Right renal pelvis (tissue), 4 donors: ENCODE measurements around the gene PLEKHG4B. TPM values are rescaled to one million over a fixed set of nuclear protein-coding genes. Genes with fewer than 3 reads are reported as not detected.
A peak's percentile ranks its signal among the peaks of the same experiment; 100 is the strongest.
"Not testable (repeated sequence)": the region's sequence is repeated elsewhere in the genome, so short reads cannot be mapped to it uniquely, and the experiment has no call there.

Experiments
- DNase-seq, 4 donors: peaks; one replicate each; pipeline ENCODE4 v3.0.0-alpha.2; 2013; ENCODE audit warnings: low read depth in 4 of 4, low spot score in 3 of 4, missing footprints in 1 of 4
- polyA plus RNA-seq, 4 donors: library from polyadenylated mRNA; unstranded; fragments of 120-200 nt; gene quantifications; one replicate each; pipeline ENCODE4 v1.2.1, GENCODE V29; 2013; ENCODE audit not compliant: insufficient read length in 4 of 4

Gene PLEKHG4B
- polyA plus RNA-seq, 4 donors, result 10.7 to 12.1 (median 11.5) TPM

DNA sequence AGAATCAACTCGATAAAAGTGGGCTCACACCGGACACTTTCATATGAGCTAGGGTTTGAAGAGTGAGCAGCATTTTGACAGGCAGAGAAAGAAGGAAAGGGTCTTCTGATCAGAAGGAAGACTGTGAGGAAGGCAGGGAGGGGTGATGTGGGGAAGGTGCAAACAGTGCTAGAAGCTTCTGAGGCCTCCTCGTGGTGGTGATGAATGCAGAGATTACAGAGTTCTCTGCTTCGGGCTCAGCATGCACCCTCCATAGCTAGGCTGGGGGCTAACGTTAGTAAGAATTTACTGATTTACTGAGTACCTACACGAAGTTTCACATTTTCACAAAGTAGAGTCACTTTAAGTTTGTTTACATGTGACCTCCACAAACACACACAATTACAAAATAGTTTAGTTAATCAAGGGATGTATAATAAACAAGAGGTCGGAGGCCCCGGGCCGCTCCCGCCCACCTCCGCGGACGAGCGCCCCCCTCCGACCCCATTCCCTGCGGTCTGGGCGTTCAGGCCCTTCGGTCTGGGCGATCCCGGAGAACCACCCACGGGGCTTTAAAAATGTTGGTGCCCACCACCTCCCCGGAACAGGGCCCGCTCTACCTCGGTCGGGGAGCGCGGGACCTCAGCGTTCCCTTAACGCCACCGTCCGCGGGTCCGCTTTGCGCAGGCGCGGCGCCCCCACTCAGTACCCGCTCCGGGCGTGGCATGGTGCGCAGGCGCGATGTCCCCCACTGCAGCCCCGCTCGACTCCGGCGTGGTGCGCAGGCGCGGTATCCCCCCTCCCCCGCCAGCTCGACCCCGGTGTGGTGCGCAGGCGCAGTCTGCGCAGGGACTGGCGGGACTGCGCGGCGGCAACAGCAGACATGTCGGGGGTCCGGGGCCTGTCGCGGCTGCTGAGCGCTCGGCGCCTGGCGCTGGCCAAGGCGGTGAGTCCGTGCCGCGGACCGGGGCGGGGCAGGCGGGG, 125.8 kb downstream of the PLEKHG4B start, which contains the start of the genes CCDC127 and SDHA:
Gene CCDC127 (minus strand): TSS at position 660 of the 963 bp plus-strand sequence. CDS start 1,304 bp downstream, outside the sequence.
Gene SDHA (plus strand): TSS at position 827 of the 963 bp plus-strand sequence. CDS start 36 bp downstream, at position 863.
- peak; percentile 90 to 98 (median 92) for DNase-seq

- DNase-seq, result no peak
These were observed 126.7 kb downstream of the PLEKHG4B start for GRCh38 chr5:218457-219291.

DNA sequence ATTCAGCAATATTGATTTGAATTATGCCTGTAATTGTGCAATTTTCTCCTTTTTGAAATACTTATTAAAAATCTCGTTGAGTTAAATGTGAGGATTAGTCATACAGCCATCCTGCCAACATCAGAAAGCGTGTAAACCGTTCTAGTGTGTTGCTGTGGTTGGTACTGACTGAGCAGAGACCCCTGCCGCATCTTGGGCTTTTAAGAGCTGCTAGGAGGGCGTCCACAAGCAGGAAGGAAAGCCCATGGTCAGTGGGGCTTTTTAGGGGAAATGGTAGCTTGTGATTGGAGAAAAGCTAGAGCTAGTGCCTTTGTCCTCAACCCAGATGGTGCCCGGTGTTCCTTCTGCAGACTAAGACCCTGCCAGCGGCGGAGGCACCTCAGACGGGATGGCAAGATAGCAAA, 127.5 kb downstream of the PLEKHG4B start:
- DNase-seq, result no peak

DNA sequence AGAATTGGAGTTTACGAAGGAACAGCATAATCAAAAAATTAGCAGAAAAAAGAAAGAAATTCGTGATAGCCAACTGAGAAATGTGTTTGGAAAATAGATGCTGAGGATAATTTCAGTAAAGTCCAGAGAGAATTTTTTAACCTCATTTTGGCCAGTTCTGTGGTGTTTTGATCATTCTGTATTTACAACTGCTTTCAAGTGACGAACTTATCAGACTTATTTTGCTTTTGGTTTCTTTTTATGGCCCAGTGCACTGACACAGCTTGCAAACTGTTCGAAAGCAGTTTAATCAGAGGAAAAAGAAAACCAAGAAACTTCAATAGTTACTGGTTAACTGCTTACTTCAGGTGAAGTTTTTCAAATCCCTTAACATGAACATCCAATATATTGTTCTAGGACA, 128.0 kb downstream of the PLEKHG4B start:
- DNase-seq, result no peak

DNA sequence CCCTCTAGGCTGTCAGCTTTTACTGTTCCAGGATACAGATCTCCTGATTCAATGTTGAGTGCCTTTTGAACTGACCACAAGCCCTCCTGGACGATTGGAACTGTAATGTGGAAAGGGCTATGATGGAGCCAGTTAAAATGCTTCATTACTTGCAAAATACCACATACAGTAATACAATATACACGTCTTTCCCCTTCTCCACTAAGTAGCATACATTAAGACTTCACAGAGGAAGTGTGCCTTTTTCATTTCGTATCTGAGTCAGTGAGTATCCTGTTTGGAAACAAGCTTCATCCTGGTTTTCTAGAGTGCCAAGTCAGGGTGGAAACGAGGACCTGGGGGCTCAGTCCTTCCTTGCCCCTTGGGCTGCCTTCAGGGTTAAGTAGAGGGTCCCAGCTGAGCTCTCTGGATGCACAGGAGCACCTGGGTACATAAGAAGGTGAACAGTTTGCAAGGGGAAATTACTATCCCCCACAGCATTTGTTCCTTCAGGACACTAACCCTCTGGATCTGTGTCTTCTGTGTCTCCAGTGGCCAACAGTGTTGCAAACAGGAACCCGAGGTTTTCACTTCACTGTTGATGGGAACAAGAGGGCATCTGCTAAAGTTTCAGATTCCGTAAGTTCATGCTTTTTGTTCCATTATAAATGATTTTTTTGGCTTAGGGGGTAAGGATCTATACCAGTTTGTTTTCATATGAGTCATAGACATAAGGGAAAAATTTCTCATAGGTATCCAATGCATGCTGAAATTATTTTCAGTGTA, 131.2 kb downstream of the PLEKHG4B start:
- DNase-seq, result not testable (repeated sequence)

- DNase-seq, result no peak
These were observed 131.8 kb downstream of the PLEKHG4B start for GRCh38 chr5:223791-224190.

DNA sequence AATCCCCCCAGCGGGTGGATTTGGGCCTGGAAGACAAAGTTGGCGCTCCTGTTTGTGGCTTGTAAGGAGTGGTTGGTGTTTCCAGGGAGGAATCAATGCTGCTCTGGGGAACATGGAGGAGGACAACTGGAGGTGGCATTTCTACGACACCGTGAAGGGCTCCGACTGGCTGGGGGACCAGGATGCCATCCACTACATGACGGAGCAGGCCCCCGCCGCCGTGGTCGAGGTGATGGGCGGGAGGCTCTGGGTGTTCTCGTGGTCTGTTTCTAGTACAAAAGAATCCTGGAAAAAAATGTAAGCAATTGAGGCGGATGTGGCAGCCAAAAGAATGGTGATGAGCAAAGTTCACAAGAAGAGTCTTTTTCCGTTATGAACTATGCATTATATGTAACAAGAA, 133.4 kb downstream of the PLEKHG4B start:
- no peak for DNase-seq

DNA sequence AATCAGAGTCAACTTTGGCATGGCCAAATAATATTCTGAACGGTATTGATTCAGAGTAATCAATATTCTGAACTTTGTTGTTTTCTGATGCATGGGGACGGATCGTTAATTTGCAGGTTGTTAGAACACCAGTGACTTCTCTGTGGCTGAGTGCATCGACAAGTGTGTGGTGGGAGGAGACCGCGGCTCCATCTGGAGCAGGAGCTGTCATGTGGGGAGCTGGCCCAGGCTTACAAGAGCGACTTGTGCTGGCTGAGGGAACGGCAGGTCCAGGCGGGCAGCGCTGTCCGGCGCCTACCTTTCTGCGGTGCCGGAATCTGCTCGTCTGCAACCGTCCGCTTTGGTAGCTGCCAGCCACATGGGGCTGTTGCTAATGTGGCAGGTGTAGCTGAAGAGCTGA, 135.4 kb downstream of the PLEKHG4B start:
- not testable (repeated sequence) for DNase-seq

DNA sequence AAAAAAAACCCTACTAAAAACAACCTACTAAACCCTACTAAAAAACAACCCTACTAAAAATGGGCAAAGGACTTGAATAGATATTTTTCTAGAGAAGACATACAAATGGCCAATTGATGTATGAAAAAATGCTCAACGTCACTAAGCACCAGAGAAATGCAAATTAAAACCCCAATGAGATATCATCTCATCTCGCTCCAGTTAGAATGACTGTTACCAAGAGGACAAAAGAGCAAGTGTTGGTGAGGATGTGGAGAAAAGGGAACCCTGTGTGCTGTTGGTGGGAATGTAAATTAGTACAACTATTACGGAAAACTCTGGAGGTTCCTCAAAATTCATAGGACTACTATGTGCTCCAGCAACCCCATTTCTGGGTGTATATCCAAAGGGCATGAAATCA, 136.9 kb downstream of the PLEKHG4B start:
- no peak for DNase-seq

DNA sequence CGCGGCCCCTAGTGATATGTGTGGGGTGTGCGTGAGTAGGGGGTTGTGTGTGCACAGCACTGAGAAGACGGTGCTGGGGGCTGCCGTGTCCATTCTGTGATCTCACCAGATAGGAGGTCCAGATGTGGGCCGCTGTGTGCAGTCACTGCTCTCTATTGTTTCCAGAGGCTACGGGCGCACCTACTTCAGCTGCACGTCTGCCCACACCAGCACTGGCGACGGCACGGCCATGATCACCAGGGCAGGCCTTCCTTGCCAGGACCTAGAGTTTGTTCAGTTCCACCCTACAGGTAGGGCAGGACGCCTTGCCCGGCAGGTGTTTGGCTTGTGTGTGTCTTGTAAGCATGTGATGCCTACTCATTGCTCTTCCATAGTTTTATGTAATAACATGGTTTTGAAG, 138.7 kb downstream of the PLEKHG4B start:
- DNase-seq, result no peak

DNA sequence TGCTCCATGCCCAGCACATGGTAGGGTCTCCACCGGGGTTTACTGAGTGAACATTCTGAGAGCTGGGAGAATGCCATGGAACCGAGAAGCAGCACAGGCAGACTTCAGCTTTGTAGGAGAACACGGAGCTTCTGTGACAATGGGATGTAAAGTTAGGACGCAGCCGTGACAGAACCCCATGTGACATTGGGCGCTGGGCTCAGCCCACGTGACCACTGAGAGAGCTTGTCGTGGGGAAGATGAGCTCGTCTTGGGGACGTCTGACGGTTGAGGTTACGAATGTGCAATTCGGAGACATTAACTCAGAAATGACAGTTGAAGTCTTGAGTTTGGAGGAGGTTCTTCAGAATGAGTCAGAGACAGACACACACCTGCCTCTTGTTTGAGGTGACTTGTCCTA, 139.7 kb downstream of the PLEKHG4B start:
- DNase-seq, result no peak

DNA sequence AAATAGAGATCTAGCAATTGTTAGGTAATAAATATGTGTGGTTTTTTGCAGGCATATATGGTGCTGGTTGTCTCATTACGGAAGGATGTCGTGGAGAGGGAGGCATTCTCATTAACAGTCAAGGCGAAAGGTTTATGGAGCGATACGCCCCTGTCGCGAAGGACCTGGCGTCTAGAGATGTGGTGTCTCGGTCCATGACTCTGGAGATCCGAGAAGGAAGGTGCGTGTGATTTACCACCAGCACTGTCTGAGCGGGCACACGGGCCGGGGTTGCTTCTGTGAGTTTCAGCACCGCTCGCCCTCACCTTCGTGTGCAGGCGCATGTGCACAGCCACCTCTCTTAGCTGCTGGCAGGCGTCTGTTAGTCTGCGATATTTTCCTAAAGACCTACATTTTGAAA, 141.5 kb downstream of the PLEKHG4B start:
- DNase-seq, result not testable (repeated sequence)

- DNase-seq, result no peak
These were observed 142.5 kb downstream of the PLEKHG4B start for GRCh38 chr5:234450-234849.

- not testable (repeated sequence) for DNase-seq
These were observed 143.6 kb downstream of the PLEKHG4B start for GRCh38 chr5:235527-235926.

DNA sequence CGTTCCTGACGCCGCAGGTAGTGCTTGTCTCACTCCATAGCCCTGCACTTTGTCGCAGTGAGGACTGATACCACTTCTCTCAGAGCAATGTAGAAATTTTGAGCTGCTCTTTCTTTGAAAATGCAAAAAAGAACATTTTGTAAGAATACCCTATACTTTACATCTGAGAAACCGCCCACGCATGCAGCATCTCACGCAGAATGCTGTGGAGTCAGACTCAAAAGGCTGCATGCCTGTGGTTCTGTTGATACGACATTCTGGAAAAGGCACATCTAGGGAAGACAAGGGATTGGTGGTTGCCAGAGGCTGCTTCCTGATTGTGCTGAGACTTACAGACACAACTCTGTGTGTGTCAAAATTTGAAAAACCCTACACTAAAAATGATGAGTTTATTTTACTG, 146.0 kb downstream of the PLEKHG4B start:
- DNase-seq, result not testable (repeated sequence)

Other genes with a start within 250 kb of the PLEKHG4B start
- gene LRRC14B, start 99.3 kb downstream of the PLEKHG4B start, polyA plus RNA-seq, result under 1 TPM in 1 of 4 donors, not detected in 3; 0.16 TPM
- gene CCDC127, start 126.0 kb downstream of the PLEKHG4B start, polyA plus RNA-seq, result 10 to 100 TPM; 12.8 to 16.8 (median 14.1) TPM
- 100 to 1,000 TPM; 131 to 152 (median 142) TPM for gene SDHA, start 126.2 kb downstream of the PLEKHG4B start, polyA plus RNA-seq
- gene PDCD6, start 179.5 kb downstream of the PLEKHG4B start, polyA plus RNA-seq, result 100 to 1,000 TPM; 130 to 137 (median 133) TPM
- 1 to 10 TPM; 1.8 to 2.9 (median 2.4) TPM for gene AHRR, start 229.5 kb downstream of the PLEKHG4B start, polyA plus RNA-seq